Measurements from ENCODE around the gene OR9A2. TPM values are rescaled to one million over a fixed set of nuclear protein-coding genes. Genes with fewer than 3 reads are reported as not detected.
A peak's percentile ranks its signal among the peaks of the same experiment; 100 is the strongest.

The OR9A2 gene
- total RNA-seq, 4 donors from 2014 or later: 0.44 to 0.78 TPM; not detected in 2

DNA sequence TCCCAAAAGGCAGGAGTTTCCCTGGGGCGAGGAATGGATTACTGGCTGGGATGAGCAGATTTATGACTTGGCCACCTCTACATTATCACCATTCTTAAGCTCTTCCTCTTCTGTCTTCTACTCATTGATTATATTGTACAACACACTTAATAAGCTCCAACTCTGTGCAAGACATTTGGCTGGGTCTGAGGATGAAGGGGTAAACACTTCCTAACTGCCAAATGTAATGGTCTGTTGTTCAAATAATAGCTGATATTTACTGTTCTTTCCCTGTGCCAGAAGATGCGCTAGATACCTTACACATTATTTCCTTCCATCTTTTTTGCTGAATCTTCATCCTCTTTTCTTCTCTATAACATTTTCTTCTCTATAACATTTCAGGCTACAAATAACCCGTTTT lies 36.8 kb upstream of the OR9A2 start:
- H3K36me3 ChIP-seq: no peaks in the 10 kb centered on the region
- no peak overlapping the region for H3K27ac ChIP-seq
- TF ChIP-seq POLR2A (IDR thresholded peaks at IDR 0.05) (no peak), EP300 (IDR thresholded peaks at IDR 0.05) (no peak)
- WGBS, 2 donors: 84 to 85% methylated on average over 3 of the region's 3 CpGs
- H3K4me3 ChIP-seq: no peak overlapping the region
- H3K27me3 ChIP-seq: no peaks in the 10 kb centered on the region
- H3K4me1 ChIP-seq: no peaks in the 10 kb centered on the region
- DNase-seq (ENCODE audit: low spot score in 2 of 2): no peak
- H3K9me3 ChIP-seq: no peaks in the 10 kb centered on the region

DNA sequence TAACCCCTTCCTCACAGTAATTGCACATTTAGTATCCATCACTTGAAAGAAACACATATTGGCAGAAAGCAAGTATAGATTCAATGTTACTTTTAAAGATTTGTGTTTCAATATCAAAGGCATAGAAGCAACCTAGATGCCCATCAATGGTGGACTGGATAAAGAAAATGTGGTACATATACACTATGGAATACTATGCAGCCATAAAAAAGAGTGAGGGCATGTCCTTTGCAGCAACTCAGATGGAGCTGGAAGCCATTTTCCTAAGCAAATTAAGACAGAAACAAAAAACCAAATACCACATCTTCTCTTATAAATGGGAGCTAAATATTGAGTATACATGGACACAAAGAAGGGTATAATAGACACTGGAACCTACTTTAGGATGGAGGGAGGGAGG lies 28.8 kb upstream of the OR9A2 start:
- Histone ChIP-seq H3K27me3 (no peaks in the 10 kb centered on the region), H3K4me1 (no peaks in the 10 kb centered on the region), H3K9me3 (peaks cover 0 to 7% (median 0%) of the 10 kb centered on the region in 4 donors), H3K36me3 (no peaks in the 10 kb centered on the region), H3K4me3 (no peak overlapping the region), H3K27ac (no peak overlapping the region)
- DNase-seq (ENCODE audit: low spot score in 2 of 2): no peak
- no peak for TF ChIP-seq POLR2A (IDR thresholded peaks at IDR 0.05)
- no peak for TF ChIP-seq EP300 (IDR thresholded peaks at IDR 0.05)
- TF ChIP-seq, protein P1, sequence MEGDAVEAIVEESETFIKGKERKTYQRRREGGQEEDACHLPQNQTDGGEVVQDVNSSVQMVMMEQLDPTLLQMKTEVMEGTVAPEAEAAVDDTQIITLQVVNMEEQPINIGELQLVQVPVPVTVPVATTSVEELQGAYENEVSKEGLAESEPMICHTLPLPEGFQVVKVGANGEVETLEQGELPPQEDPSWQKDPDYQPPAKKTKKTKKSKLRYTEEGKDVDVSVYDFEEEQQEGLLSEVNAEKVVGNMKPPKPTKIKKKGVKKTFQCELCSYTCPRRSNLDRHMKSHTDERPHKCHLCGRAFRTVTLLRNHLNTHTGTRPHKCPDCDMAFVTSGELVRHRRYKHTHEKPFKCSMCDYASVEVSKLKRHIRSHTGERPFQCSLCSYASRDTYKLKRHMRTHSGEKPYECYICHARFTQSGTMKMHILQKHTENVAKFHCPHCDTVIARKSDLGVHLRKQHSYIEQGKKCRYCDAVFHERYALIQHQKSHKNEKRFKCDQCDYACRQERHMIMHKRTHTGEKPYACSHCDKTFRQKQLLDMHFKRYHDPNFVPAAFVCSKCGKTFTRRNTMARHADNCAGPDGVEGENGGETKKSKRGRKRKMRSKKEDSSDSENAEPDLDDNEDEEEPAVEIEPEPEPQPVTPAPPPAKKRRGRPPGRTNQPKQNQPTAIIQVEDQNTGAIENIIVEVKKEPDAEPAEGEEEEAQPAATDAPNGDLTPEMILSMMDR (IDR thresholded peaks at IDR 0.05): no peak

DNA sequence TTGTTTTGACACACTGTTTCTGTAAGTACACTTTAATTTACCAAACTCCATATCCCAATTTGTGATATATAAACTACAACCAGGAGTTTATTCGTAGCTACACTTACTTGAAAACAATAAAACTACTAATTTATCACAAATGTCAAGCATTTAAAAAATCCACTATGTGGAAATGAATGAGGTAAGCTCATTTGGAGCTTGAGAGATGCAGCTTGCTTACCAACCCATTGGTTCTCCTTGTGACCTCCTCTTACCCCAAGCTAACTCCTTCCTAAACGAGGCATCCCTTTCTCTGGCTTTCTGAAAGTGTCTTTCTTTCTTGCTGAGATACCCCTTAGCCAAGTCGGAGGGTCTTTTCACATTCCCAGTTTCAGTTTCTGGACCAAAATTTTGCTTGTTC lies 27.7 kb upstream of the OR9A2 start:
- no peak overlapping the region for H3K4me3 ChIP-seq
- H3K9me3 ChIP-seq: peaks cover 0 to 7% (median 0%) of the 10 kb centered on the region in 4 donors
- no peaks in the 10 kb centered on the region for H3K27me3 ChIP-seq
- 54 to 59% methylated on average over 3 of the region's 3 CpGs for WGBS, 2 donors
- DNase-seq (ENCODE audit: low spot score in 2 of 2): no peak
- no peak overlapping the region for H3K27ac ChIP-seq
- H3K36me3 ChIP-seq: no peaks in the 10 kb centered on the region
- H3K4me1 ChIP-seq: peaks cover 0 to 2% (median 0%) of the 10 kb centered on the region in 4 donors
- TF ChIP-seq POLR2A (IDR thresholded peaks at IDR 0.05): no peak
- TF ChIP-seq, protein P1 (IDR thresholded peaks at IDR 0.05): no peak
- TF ChIP-seq EP300 (IDR thresholded peaks at IDR 0.05): no peak

DNA sequence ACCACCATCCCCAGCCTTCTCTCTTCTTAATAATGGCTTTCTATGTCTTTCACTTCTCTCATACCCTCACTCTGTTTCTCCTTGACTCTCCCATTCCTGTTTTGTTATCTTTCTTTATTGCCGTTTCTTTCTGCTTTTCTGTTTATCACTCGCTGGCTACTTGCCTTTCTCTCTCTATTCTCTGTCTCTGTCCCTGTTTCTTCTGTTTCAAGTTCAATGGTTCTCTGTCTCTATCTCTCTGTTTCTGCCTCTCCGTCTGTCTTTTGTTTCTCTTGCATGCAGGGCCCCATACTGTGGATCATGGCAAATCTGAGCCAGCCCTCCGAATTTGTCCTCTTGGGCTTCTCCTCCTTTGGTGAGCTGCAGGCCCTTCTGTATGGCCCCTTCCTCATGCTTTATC lies 25.1 kb upstream of the OR9A2 start, which contains the start of gene OR6V1:
OR6V1 (plus strand) TSS at position 301 of the 400 bp plus-strand sequence; CDS start at position 301, 0 bp downstream.
- no peak within 1 kb of the TSS for H3K4me3 ChIP-seq
- TF ChIP-seq, protein P1 (IDR thresholded peaks at IDR 0.05): no peak
- TF ChIP-seq EP300 (IDR thresholded peaks at IDR 0.05) (no peak), POLR2A (IDR thresholded peaks at IDR 0.05) (no peak)
- peaks cover 0 to 7% (median 0%) of the 10 kb centered on the region in 4 donors for H3K9me3 ChIP-seq
- DNase-seq (ENCODE audit: low spot score in 2 of 2): no peak
- WGBS, 2 donors: 81 to 89% methylated on average over 4 of the region's 4 CpGs
- H3K27ac ChIP-seq: no peak within 1 kb of the TSS
- no peaks in the 10 kb centered on the region for H3K27me3 ChIP-seq
- H3K4me1 ChIP-seq: peaks cover 0 to 4% (median 0%) of the 10 kb centered on the region in 4 donors
- H3K36me3 ChIP-seq: no peaks in the 10 kb centered on the region

DNA sequence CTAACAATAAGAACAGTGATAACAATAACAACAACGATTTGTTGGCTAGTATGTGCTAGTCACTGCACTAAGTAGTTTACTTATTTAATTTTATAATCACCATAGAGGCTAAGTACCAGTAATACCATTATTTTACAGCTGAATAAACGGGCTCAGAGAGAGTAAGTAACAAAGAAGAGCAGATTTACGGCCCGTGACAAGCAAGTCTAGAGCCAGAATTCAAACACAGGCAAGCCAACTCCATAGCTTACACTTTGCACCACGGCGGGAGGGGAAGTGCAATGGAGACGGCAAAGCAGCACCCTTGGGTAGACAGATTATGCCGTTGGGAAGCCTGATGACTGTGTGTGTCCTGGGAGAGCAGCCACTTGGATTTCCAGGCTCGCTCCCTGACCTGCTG lies 24.0 kb upstream of the OR9A2 start:
- TF ChIP-seq, protein P1 (IDR thresholded peaks at IDR 0.05): no peak
- TF ChIP-seq POLR2A (IDR thresholded peaks at IDR 0.05) (no peak), EP300 (IDR thresholded peaks at IDR 0.05) (no peak)
- peaks cover 0 to 4% (median 0%) of the 10 kb centered on the region in 4 donors for H3K9me3 ChIP-seq
- WGBS, 2 donors: 17 to 35% methylated on average over 9 of the region's 9 CpGs
- no peak overlapping the region for H3K4me3 ChIP-seq
- no peak overlapping the region for H3K27ac ChIP-seq
- no peaks in the 10 kb centered on the region for H3K27me3 ChIP-seq
- no peak for DNase-seq (ENCODE audit: low spot score in 2 of 2)
- no peaks in the 10 kb centered on the region for H3K36me3 ChIP-seq
- H3K4me1 ChIP-seq: peaks cover 0 to 7% (median 0%) of the 10 kb centered on the region in 4 donors

DNA sequence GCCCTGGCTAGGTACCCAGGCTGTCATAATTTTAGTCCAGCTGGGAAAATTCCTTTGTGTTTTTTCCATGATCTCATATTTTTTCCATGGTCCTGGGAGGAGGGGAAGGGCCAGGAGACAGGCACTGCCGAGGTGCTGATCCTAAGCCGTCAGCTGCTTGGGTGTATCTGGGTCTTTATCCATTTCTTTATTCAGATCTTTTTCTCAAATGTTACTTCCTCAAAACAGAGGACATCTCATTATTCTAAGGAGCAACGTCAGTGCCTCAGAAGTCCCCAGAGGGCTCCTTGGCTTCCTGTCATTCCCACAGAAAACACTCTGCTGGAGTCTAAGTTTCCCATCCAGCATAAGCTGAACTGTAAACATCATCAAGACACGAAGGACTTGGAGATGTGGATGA lies 22.4 kb upstream of the OR9A2 start:
- no peak for TF ChIP-seq EP300 (IDR thresholded peaks at IDR 0.05)
- TF ChIP-seq, protein P1 (IDR thresholded peaks at IDR 0.05): no peak
- no peak for TF ChIP-seq POLR2A (IDR thresholded peaks at IDR 0.05)
- no peak for DNase-seq (ENCODE audit: low spot score in 2 of 2)
- no peak overlapping the region for H3K4me3 ChIP-seq
- peak overlapping the region in 1 of 4 donors; percentile 36 for H3K27ac ChIP-seq
- peaks cover 0 to 7% (median 0%) of the 10 kb centered on the region in 4 donors for H3K4me1 ChIP-seq
- H3K36me3 ChIP-seq: no peaks in the 10 kb centered on the region
- H3K27me3 ChIP-seq: no peaks in the 10 kb centered on the region
- 19 to 31% methylated on average over 4 of the region's 4 CpGs for WGBS, 2 donors
- H3K9me3 ChIP-seq: no peaks in the 10 kb centered on the region
